Measurements from ENCODE around the gene CHRM5.
A peak's percentile ranks its signal among the peaks of the same experiment; 100 is the strongest.

The CHRM5 gene

DNA sequence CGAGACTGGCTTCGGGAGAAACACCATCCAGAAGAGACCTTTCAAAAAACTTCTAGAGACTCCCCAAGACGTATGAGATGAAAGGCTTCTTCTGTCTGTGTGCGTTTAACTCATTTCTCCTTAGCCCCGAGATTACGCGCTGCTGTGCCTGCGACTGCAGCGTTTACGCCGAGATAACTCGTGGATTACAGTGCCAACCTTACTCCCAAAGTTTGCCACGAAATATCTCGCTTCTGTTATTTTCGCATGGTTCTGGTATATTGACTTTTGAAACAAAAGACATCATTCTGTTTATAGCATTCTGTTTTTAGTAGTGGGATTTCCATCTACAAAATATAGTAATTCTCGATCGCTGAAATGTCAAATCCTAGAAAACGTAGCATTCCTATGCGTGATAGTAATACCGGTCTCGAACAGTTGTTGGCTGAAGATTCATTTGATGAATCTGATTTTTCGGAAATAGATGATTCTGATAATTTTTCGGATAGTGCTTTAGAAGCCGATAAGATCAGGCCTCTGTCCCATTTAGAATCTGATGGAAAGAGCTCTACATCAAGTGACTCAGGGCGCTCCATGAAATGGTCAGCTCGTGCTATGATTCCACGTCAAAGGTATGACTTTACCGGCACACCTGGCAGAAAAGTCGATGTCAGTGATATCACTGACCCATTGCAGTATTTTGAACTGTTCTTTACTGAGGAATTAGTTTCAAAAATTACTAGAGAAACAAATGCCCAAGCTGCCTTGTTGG is 134.1 kb downstream of the CHRM5 start:
- FAIRE-seq, result no peak

DNA sequence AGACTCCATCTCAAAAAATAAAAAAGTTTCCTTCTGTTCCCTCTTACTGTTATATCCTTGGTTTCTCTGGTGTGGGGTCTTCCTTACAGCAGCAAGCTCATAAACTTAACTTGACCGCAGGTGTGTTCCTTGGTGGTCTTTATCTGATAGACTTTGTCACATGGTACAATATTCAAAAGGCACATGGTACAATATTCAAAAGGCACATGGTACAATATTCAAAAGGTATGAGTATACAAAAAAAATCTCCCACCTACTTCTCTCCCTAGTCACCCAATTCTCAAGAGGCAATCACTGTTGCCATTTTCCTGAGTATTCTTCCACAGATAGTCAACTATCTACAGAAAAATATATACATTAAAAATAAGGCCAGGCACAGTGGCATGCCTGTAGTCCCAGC is 138.1 kb downstream of the CHRM5 start:
- FAIRE-seq, result no peak

DNA sequence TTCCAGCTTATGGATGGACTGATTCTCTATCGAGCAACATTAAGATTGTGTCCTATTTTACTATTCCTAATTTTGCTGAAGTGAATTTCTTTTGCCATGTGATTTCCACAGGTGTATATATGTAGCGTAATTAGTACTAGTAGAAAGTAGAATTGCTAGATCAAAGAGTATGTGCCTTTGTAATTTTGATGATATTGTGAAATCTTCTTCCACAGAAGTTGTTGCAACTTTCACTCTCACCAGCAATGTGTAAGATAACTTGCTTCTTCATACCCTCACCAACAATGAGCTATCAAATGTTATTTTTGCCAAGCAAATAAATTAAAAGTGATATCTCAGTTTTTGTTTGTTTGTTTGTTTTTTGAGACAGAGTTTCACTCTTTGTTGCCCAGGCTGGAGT is 139.0 kb downstream of the CHRM5 start:
- FAIRE-seq, result no peak

DNA sequence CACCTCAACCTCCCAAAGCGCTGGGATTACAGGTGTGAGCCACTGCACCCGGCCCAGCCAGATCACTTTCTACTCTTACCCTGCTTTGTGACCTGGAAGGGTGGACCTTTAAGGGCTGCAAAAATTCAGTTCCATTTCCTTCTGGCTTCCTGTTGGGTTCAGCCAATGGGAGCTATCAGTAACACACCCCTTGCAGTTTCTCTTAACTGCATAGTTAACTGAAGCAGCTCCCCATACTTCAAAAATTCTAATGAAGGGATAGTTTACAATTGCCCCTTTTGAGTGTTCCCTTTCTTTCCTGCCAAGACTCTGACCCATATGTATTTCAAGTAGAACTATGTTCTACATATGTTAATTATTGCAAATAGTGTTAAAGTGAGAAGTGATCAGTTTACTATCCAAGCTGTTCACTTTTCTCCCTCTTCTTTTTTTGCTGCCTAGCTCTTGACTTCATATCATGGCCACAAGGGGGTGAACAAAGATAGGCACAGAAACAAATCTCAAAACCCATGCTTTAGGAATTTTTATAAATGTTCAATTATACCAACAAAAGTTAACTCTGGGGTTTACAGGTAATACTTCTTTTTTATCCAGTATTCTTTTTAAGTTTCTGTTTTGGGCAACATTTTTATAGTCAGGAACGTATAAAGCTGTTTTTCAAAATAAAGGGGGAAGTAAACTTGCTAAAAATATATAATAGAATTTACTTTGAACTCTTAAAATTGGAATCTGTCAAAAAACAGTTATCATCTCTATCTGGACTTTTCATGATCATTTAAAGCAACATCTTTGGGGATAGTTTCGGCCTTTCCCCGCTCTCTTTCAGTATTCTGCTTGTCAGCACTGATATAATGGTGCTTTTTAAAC is 141.7 kb downstream of the CHRM5 start:
- FAIRE-seq, result peak; percentile 83

DNA sequence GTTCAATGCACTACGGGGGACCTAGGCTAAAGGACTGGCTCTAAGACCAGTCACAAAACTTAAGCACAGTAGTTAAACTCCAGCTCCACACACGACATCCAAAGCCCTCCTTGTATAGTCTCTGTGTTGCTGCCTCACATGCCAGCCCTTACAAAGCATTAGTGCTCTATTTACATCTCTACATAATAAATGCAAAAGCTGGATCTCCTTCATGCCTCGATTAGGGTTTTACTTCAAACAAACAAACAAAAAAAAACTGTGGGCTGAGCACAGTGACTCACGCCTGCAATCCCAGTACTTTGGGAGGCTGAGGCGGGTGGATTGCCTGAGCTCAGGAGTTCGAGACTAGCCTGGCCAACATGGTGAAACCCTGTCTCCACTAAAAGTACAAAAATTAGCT is 143.2 kb downstream of the CHRM5 start:
- FAIRE-seq, result no peak

DNA sequence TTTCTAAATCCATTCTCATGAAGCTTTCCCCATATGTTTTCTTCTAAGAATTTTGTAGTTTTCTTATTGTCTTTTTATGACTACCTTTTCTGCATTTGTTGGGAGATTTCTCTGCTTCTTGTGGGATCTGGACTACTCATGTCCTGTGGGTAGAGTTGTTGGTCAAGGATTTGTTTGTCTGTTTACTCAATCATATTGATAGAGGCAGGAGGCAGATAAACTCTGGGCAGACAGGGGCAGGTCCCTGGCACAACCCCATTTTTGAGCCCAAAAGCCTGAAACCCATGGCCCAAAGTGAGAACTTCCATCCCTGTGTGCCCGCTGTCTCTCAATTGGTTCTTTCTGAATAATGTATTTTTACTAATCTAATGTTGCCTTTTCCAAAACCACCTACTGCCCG is 145.9 kb downstream of the CHRM5 start:
- FAIRE-seq, result no peak

DNA sequence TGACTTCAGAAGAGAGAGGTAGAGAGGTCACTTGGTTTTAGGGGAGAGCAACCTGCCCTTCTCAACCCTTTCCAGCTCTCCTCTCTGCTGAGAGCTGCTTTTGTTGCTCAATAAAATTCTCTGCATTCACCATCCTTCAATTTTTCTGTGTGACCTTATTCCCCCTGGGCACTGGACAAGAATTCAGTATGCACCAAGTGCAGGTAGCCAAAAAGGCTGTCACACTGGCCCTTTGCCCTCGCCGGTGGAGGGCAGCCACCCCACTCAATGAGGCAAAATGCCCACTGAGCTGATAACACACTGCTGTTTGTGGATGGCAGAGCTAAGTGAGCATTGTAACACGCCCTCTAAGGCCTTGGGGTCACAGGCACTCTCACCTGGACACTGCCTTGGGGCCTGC is 146.4 kb downstream of the CHRM5 start:
- no peak for FAIRE-seq

DNA sequence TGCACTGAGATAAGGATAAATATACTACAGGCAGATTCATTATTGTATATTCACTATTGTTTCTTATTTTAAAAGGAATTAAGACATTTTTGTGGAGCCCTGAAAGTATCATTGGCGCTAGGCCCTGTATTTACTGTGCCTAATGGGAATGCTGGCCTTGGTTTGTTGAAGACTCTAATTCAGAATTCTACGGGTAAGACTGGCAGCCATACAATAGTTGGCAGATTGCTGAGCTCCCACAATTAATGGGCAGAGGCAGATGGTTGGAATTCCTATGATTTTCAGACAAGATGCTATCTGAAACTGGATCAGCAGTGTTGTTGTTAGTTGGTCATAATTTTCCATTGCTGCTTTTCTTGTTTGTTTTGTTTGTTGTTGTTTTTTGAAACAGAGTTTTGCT is 148.3 kb downstream of the CHRM5 start:
- FAIRE-seq, result no peak
